LNCaP clone FGC (cell line): ENCODE results near the gene USB1.

ENCODE experiments used
- DNase-seq: peaks from one replicate; pipeline ENCODE4 v3.0.0-alpha.2; 2011; ENCODE audit warnings: low read depth
- H3K4me3 ChIP-seq: 2 replicates; pipeline ENCODE4 v1.5.1; 2011; ENCODE audit warnings: mild to moderate bottlenecking, low read depth, low read length, control low read depth
- TF ChIP-seq, protein P1 (sequence below): IDR thresholded peaks from 2 replicates; pipeline ENCODE4 v1.5.1; 2012; ENCODE audit warnings: mild to moderate bottlenecking; ENCODE audit not compliant: control insufficient read depth, insufficient read depth; ENCODE audit errors: extremely low read depth

Gene USB1

GRCh38 chr16:58040945-58041627 lies 39.9 kb downstream of the USB1 start:
- H3K4me3 ChIP-seq = no peak overlapping the region
- no peak for DNase-seq
- TF ChIP-seq, protein P1, sequence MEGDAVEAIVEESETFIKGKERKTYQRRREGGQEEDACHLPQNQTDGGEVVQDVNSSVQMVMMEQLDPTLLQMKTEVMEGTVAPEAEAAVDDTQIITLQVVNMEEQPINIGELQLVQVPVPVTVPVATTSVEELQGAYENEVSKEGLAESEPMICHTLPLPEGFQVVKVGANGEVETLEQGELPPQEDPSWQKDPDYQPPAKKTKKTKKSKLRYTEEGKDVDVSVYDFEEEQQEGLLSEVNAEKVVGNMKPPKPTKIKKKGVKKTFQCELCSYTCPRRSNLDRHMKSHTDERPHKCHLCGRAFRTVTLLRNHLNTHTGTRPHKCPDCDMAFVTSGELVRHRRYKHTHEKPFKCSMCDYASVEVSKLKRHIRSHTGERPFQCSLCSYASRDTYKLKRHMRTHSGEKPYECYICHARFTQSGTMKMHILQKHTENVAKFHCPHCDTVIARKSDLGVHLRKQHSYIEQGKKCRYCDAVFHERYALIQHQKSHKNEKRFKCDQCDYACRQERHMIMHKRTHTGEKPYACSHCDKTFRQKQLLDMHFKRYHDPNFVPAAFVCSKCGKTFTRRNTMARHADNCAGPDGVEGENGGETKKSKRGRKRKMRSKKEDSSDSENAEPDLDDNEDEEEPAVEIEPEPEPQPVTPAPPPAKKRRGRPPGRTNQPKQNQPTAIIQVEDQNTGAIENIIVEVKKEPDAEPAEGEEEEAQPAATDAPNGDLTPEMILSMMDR = no peak

- H3K4me3 ChIP-seq = no peak overlapping the region
- DNase-seq = no peak
- TF ChIP-seq, protein P1 = no peak
Observed at GRCh38 chr16:58041628-58041955, 40.4 kb downstream of the USB1 start.

DNA sequence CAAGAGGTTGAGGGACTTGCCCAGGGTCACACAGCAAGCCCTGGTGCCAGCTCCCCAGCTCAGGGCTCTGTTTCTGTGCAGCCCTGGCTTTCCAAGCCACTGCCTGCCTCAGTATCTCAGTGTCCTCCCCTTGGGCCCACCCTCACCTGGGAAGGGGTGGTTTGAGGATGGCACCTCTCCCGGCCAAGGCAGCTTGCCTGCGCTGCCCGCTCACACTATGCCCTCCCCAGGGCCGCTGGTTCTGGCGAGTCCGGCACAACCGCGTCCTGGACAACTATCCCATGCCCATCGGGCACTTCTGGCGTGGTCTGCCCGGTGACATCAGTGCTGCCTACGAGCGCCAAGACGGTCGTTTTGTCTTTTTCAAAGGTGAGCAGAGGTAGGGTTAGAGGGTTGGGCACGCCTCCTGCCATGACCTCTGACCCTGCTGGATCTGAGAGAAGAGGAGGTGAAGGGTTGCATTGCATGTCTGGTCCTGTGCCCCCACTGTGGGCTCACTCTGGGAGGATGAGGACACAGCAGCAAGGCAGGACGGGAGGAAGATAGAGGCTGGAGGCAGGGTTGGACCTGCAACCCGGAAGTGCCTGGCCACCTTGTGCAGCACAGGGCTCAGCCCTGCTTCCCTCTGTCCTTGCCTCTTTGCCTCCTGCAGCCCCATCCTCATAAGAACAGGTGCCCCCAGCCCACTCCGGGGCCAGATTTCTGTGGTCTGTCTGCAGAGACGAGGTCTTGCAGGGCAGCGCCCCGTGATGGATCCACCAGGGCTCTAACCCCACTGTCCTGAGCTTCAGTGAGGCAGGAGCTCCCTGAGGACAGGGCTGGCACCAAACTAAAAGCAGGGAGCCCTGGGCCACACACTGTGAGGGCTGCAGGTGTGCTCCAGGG lies 41.0 kb downstream of the USB1 start:
- H3K4me3 ChIP-seq = no peak overlapping the region
- DNase-seq = no peak
- TF ChIP-seq, protein P1 = no peak

DNA sequence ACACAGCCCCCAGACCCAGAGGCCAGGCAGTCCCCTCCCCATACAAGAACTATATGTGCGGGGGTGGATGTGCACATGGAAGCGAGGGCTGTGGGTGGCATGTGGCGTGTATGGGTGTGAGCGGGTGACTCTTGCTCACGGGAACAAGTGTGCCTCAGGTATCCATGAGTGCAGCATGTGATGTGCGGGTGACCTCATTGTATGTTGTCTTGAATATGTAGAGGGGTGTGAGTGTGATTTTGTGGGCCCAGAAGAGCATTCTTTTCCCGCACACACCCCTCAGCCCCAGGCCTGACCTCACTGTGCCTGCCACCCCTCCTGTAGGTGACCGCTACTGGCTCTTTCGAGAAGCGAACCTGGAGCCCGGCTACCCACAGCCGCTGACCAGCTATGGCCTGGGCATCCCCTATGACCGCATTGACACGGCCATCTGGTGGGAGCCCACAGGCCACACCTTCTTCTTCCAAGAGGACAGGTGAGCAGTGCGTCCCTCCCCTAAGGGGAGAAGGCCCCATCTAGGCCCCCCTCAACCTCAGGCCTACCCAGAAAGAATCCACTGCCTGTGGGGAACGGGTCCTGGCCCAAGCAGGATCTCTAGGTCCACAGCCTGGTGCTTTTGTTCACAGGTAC lies 41.8 kb downstream of the USB1 start:
- TF ChIP-seq, protein P1 = no peak
- H3K4me3 ChIP-seq = no peak overlapping the region
- DNase-seq = no peak

DNA sequence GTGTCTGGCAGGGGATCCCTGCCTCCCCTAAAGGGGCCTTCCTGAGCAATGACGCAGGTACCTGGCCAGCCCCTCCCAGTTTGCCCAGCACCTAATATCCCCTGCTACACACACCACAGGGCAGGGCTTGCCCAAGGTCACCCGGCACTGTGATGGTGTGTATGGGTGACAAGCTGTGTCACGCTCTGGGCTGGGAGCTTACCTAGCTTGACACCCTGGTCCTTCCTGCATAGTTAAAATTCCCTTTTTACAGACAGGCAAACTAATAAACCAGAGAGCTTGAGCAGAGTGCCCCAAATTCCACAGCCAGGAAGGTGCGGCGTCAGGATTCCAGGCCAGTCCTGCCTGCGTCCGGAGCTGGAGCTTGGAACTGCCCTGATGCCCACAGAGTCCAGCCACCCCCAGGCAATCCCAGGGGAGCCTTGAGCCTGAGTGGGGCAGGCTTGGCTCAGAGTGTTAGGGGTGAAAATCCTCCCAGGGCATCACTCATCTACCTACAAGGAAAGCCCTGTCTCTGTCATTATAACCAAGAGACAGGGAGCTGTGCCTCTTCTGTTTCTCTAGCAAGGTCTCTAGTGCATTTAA lies 42.5 kb downstream of the USB1 start:
- no peak overlapping the region for H3K4me3 ChIP-seq
- no peak for DNase-seq
- TF ChIP-seq, protein P1 = no peak

DNA sequence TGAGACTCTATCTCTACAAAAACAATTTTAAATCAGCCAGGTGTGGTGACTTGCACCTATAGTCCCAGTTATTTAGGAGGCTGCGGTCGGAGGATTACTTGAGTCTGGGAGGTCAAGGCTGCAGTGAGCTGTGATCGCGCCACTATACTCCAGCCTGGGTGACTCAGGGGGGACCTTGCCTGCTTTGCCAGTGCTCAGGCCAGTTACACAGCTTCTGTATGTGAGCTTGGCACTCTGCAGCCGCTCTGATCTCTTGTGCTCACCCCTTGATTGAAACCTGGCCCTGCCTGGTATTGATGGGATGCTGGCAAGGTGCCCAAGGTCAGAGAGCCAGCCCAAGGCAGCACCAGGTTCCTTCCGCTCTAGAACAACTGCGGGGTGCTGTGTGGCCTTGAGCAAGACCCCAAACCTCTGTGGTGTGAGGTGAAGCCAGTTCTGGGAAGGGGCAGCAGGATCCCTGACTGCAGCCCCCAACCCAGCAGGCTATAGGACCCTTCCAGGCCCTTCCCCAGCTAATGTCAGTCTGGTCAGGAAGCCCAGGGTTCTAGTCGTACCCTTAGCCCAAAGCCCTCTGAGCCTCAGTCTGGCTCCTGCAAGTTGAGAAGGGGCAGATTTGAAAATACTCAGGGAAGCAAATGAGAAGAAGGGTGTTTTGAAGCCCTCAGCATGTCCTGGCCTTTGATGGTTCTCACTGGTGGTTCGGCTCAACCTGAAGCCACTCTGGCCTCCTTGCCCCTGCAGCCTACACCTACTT lies 43.2 kb downstream of the USB1 start:
- TF ChIP-seq, protein P1 = no peak
- DNase-seq = no peak
- H3K4me3 ChIP-seq = no peak overlapping the region
